Naive B cell (primary cell): ENCODE measurements around the gene KRTAP2-1. TPM values are rescaled to one million over a fixed set of nuclear protein-coding genes. Genes with fewer than 3 reads are reported as not detected.
"Not testable (repeated sequence)": the region's sequence is repeated elsewhere in the genome, so short reads cannot be mapped to it uniquely, and the experiment has no call there.

Source experiments
- ATAC-seq, 2 donors: fragments of 150-1000 bp; cut with Tn5 transposase; 2 replicates each; pipeline ENCODE4 v1.10.0; 2021; ENCODE audit warnings: low read depth in 2 of 2, mild to moderate bottlenecking in 2 of 2, moderate library complexity in 2 of 2
- DNase-seq: peaks from one replicate; pipeline ENCODE4 v3.0.0; 2022
- H3K27ac Mint-ChIP-seq, 6 donors: one replicate each; pipeline ENCODE4 v1.8.0; 2020 to 2022; ENCODE audit warnings: mild to moderate bottlenecking in 6 of 6, mixed read lengths in 6 of 6, moderate library complexity in 5 of 6, inconsistent platforms in 2 of 6
- H3K27me3 Mint-ChIP-seq, 3 donors: one replicate each; pipeline ENCODE4 v1.8.0; 2021 to 2022; ENCODE audit warnings: mixed read lengths in 3 of 3, mild to moderate bottlenecking in 1 of 3
- H3K36me3 Mint-ChIP-seq, 2 donors: one replicate each; pipeline ENCODE4 v1.8.0; 2020 to 2022; ENCODE audit warnings: mixed read lengths in 2 of 2, inconsistent platforms in 1 of 2, mild to moderate bottlenecking in 1 of 2
- H3K4me1 Mint-ChIP-seq, 3 donors: one replicate each; pipeline ENCODE4 v1.8.0; 2020 to 2022; ENCODE audit warnings: mixed read lengths in 3 of 3, inconsistent platforms in 1 of 3, mild to moderate bottlenecking in 1 of 3, moderate library complexity in 1 of 3
- H3K4me3 Mint-ChIP-seq, 8 donors: one replicate each; pipeline ENCODE4 v1.8.0; 2020 to 2022; ENCODE audit warnings: mild to moderate bottlenecking in 8 of 8, mixed read lengths in 8 of 8, moderate library complexity in 8 of 8, inconsistent platforms in 2 of 8
- H3K9me3 Mint-ChIP-seq, 7 donors: one replicate each; pipeline ENCODE4 v1.8.0; 2020 to 2022; ENCODE audit warnings: mixed read lengths in 7 of 7, mild to moderate bottlenecking in 5 of 7, inconsistent platforms in 2 of 7, moderate library complexity in 1 of 7
- polyA plus RNA-seq, 6 donors: library from polyadenylated mRNA; unstranded; fragments of 300-500 nt; fragmentation: Illumina TruSeq; gene quantifications; one replicate each; pipeline ENCODE4 v1.2.3, GENCODE V29; 2021; ENCODE audit warnings: low read depth in 6 of 6

Gene KRTAP2-1
- polyA plus RNA-seq, 6 donors from 2014 or later: not detected

GRCh38 chr17:41015454-41015853 is 31.7 kb downstream of the KRTAP2-1 start:
- H3K27me3 Mint-ChIP-seq: peaks cover 0 to 13% (median 0%) of the 10 kb centered on the region in 3 donors
- peak in 1 of 2 donors; percentile 23 for ATAC-seq
- H3K36me3 Mint-ChIP-seq: no peaks in the 10 kb centered on the region
- peaks cover 0 to 1% (median 0%) of the 10 kb centered on the region in 7 donors for H3K9me3 Mint-ChIP-seq
- peak overlapping the region in 2 of 6 donors; percentile 1 to 21 for H3K27ac Mint-ChIP-seq
- no peak for DNase-seq
- no peak overlapping the region for H3K4me3 Mint-ChIP-seq
- H3K4me1 Mint-ChIP-seq: peaks cover 7 to 13% (median 7%) of the 10 kb centered on the region in 3 donors

- H3K4me1 Mint-ChIP-seq: peaks cover 7 to 13% (median 7%) of the 10 kb centered on the region in 3 donors
- H3K27me3 Mint-ChIP-seq: peaks cover 0 to 18% (median 0%) of the 10 kb centered on the region in 3 donors
- peaks cover 0 to 1% (median 0%) of the 10 kb centered on the region in 7 donors for H3K9me3 Mint-ChIP-seq
- ATAC-seq (no peak), DNase-seq (no peak)
- H3K36me3 Mint-ChIP-seq: no peaks in the 10 kb centered on the region
- H3K4me3 Mint-ChIP-seq: no peak overlapping the region
- peak overlapping the region in 1 of 6 donors; percentile 24 for H3K27ac Mint-ChIP-seq
Measured at GRCh38 chr17:41013606-41014005, 33.5 kb downstream of the KRTAP2-1 start.

GRCh38 chr17:41013181-41013580 is 33.9 kb downstream of the KRTAP2-1 start:
- Mint-ChIP-seq H3K27me3 (peaks cover 0 to 19% (median 0%) of the 10 kb centered on the region in 3 donors), H3K36me3 (no peaks in the 10 kb centered on the region), H3K9me3 (peaks cover 0 to 1% (median 0%) of the 10 kb centered on the region in 7 donors), H3K4me3 (no peak overlapping the region), H3K27ac (no peak overlapping the region), H3K4me1 (peaks cover 7 to 13% (median 7%) of the 10 kb centered on the region in 3 donors)
- ATAC-seq (no peak), DNase-seq (no peak)

DNA sequence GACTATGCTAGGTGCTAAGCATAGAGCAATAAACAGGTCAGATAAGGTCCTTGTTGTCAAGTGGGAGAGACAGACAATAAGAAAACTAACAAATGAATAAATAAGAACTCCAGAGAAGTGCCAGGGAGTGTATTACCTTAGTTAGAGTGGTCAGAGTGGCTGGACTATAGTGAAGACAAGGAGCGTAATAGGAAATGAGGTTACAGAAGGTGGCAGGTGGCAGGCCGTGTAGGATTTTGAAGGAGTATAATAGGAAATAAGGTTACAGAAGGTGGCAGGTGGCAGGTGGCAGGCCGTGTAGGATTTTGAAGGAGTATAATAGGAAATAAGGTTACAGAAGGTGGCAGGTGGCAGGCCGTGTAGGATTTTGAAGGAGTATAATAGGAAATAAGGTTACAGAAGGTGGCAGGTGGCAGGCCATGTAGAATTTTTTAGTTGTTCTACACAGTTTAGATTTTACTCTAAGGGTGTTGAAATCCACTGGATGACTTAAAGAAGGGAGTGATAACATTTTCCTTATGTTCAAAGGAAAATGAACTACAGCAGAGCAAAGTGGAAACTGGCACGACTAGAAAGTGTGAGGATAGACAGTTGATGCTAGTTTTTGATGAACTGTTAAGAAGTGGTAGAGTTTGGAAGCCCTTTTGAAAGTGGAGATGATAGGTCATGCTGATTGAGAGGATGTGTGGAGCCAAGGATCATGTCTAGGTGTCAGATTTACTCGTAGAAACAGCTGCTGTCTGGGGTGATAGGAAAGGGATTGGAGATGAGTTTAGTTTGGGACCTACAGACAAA is 34.6 kb downstream of the KRTAP2-1 start:
- H3K9me3 Mint-ChIP-seq: peaks cover 0 to 1% (median 0%) of the 10 kb centered on the region in 7 donors
- H3K4me3 Mint-ChIP-seq: no peak overlapping the region
- DNase-seq (no peak), ATAC-seq (no peak)
- H3K36me3 Mint-ChIP-seq: no peaks in the 10 kb centered on the region
- H3K4me1 Mint-ChIP-seq: peaks cover 7 to 13% (median 7%) of the 10 kb centered on the region in 3 donors
- peak overlapping the region in 2 of 6 donors; percentile 1 to 58 for H3K27ac Mint-ChIP-seq
- peaks cover 0 to 19% (median 0%) of the 10 kb centered on the region in 3 donors for H3K27me3 Mint-ChIP-seq

DNA sequence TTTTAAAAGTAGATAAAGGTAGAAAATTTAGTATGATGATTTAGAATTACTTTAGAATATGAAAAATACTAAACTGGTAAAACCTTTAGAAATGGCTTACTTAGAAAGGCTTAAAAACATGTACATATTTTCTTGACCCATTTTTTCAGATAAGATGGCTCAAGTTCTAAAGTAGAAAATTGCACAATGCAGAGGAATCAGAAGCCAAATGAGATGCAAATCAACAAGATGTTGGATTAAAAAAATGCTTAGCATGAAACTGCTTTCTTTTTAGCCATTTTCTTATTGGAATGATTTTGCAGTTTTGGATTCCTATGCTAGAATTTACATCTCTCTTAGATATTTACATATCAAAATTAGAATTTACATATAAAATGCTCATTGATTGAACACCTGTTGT is 36.7 kb downstream of the KRTAP2-1 start:
- Mint-ChIP-seq H3K4me1 (peaks cover 2 to 6% (median 3%) of the 10 kb centered on the region in 3 donors), H3K27me3 (peaks cover 0 to 15% (median 0%) of the 10 kb centered on the region in 3 donors), H3K9me3 (no peaks in the 10 kb centered on the region), H3K36me3 (no peaks in the 10 kb centered on the region), H3K27ac (peak overlapping the region in 1 of 6 donors; percentile 12), H3K4me3 (no peak overlapping the region)
- DNase-seq: no peak
- no peak for ATAC-seq

DNA sequence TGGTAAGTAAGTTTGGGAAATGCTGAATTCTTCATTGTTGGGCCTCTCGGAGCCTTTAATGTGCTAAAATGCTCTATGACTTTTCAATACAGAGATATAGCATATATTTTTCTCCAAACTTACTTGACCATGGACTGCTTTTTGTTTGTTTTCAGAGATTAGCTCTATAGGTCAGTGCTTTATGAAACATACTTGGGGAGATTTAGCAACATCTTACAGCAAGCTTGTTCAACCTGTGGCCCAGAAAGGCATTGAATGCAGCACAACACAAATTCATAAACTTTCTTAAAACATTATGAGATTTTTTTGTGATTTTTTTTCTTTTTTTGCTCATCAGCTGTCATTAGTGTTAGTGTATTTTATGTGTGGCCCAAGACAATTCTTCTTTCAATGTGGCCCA is 37.2 kb downstream of the KRTAP2-1 start:
- Mint-ChIP-seq H3K27me3 (peaks cover 0 to 12% (median 0%) of the 10 kb centered on the region in 3 donors), H3K4me3 (no peak overlapping the region), H3K4me1 (peaks cover 0 to 1% (median 0%) of the 10 kb centered on the region in 3 donors), H3K27ac (no peak overlapping the region), H3K9me3 (no peaks in the 10 kb centered on the region), H3K36me3 (no peaks in the 10 kb centered on the region)
- no peak for DNase-seq
- no peak for ATAC-seq

- no peak overlapping the region for H3K4me3 Mint-ChIP-seq
- H3K36me3 Mint-ChIP-seq: no peaks in the 10 kb centered on the region
- H3K27ac Mint-ChIP-seq: no peak overlapping the region
- H3K27me3 Mint-ChIP-seq: peaks cover 0 to 16% (median 3%) of the 10 kb centered on the region in 3 donors
- H3K9me3 Mint-ChIP-seq: no peaks in the 10 kb centered on the region
- DNase-seq: no peak
- no peak for ATAC-seq
- H3K4me1 Mint-ChIP-seq: no peaks in the 10 kb centered on the region
Measured at GRCh38 chr17:41009301-41009760, 37.8 kb downstream of the KRTAP2-1 start.

DNA sequence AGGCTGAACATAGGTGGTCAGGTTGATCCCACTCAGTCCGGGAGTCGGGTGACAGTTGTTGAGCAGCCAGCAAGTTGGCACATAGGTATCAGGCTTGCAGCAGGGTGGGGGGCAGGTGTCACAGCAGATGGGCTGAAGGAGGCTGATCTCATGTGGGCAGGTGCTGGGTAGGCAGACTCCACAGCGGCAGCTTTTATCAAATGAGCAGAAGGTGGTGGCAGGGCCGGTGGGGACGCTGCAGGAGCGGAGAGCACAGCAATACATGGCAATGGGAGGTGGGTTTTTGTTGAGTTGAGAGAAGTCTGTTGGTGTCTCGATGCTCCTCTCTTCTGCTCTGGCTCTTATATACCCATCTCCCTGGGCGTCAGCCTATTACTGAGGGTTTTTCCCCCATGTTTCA is 38.3 kb downstream of the KRTAP2-1 start, which contains the start of gene KRTAP3-1:
KRTAP3-1 (minus strand) TSS at position 318 of the 400 bp plus-strand sequence; CDS start at position 264, 54 bp downstream.
- Mint-ChIP-seq H3K27me3 (peaks cover 0 to 22% (median 8%) of the 10 kb centered on the region in 3 donors), H3K36me3 (no peaks in the 10 kb centered on the region), H3K27ac (no peak within 1 kb of the TSS), H3K4me1 (no peaks in the 10 kb centered on the region), H3K9me3 (no peaks in the 10 kb centered on the region), H3K4me3 (no peak within 1 kb of the TSS)
- no peak for ATAC-seq
- no peak for DNase-seq

- no peak overlapping the region for H3K27ac Mint-ChIP-seq
- DNase-seq (no peak), ATAC-seq (no peak)
- H3K36me3 Mint-ChIP-seq: no peaks in the 10 kb centered on the region
- H3K4me3 Mint-ChIP-seq: no peak overlapping the region
- peaks cover 21 to 34% (median 27%) of the 10 kb centered on the region in 3 donors for H3K27me3 Mint-ChIP-seq
- no peaks in the 10 kb centered on the region for H3K4me1 Mint-ChIP-seq
- H3K9me3 Mint-ChIP-seq: peaks cover 0 to 2% (median 0%) of the 10 kb centered on the region in 7 donors
Measured at GRCh38 chr17:41004397-41004796, 42.7 kb downstream of the KRTAP2-1 start.

GRCh38 chr17:41003926-41004325 is 43.2 kb downstream of the KRTAP2-1 start:
- H3K27ac Mint-ChIP-seq: peak overlapping the region in 1 of 6 donors; percentile 14
- no peak for DNase-seq
- H3K4me3 Mint-ChIP-seq: no peak overlapping the region
- ATAC-seq: no peak
- H3K4me1 Mint-ChIP-seq: no peaks in the 10 kb centered on the region
- no peaks in the 10 kb centered on the region for H3K36me3 Mint-ChIP-seq
- H3K9me3 Mint-ChIP-seq: peaks cover 0 to 3% (median 0%) of the 10 kb centered on the region in 7 donors
- H3K27me3 Mint-ChIP-seq: peaks cover 21 to 38% (median 31%) of the 10 kb centered on the region in 3 donors

- peaks cover 21 to 48% (median 31%) of the 10 kb centered on the region in 3 donors for H3K27me3 Mint-ChIP-seq
- no peak overlapping the region for H3K4me3 Mint-ChIP-seq
- ATAC-seq: no peak
- H3K27ac Mint-ChIP-seq: no peak overlapping the region
- no peaks in the 10 kb centered on the region for H3K4me1 Mint-ChIP-seq
- DNase-seq: no peak
- H3K9me3 Mint-ChIP-seq: peaks cover 0 to 3% (median 0%) of the 10 kb centered on the region in 7 donors
- no peaks in the 10 kb centered on the region for H3K36me3 Mint-ChIP-seq
Measured at GRCh38 chr17:41002814-41003213, 44.3 kb downstream of the KRTAP2-1 start.

GRCh38 chr17:41001795-41002194 is 45.3 kb downstream of the KRTAP2-1 start:
- Mint-ChIP-seq H3K27me3 (peaks cover 30 to 59% (median 40%) of the 10 kb centered on the region in 3 donors), H3K4me3 (no peak overlapping the region), H3K36me3 (no peaks in the 10 kb centered on the region), H3K9me3 (peaks cover 0 to 3% (median 0%) of the 10 kb centered on the region in 7 donors), H3K4me1 (no peaks in the 10 kb centered on the region), H3K27ac (no peak overlapping the region)
- ATAC-seq (no peak), DNase-seq (no peak)

- H3K27ac Mint-ChIP-seq, DNase-seq, H3K36me3 Mint-ChIP-seq, H3K4me1 Mint-ChIP-seq, H3K9me3 Mint-ChIP-seq, H3K4me3 Mint-ChIP-seq, ATAC-seq: not testable (repeated sequence)
- H3K27me3 Mint-ChIP-seq: peaks cover 38 to 70% (median 49%) of the 10 kb centered on the region in 3 donors
Measured at GRCh38 chr17:40999563-40999962, 47.6 kb downstream of the KRTAP2-1 start, which contains the start of gene KRTAP3-2. TSS of gene KRTAP3-2 (minus strand) at chr17:40999906. CDS start at chr17:40999853, 53 bp downstream.
